SK-N-SH (cell line): Measurements from ENCODE around the gene SLC27A3. TPM values are rescaled to one million over a fixed set of nuclear protein-coding genes. Genes with fewer than 3 reads are reported as not detected.

Experiments used
- CTCF ChIA-PET: fragments of 300-600, 350-600 bp; formaldehyde crosslinking; extraction: SDS; loops from one replicate; lab custom pipeline; 2021; lab: Yijun Ruan, JAX
- POLR2A ChIA-PET: fragments of 350-600 bp; sonication (Branson Sonifier 250); formaldehyde crosslinking; extraction: SDS; loops from one replicate; lab custom pipeline; 2020; ENCODE audit warnings: antibody characterized with exemption, inconsistent platforms; lab: Yijun Ruan, JAX
- DNase-seq: peaks from one replicate; pipeline ENCODE4 v3.0.0; 2012
- H2AFZ ChIP-seq: fragments of 200-600 bp; sonication (generic); 2 replicates; pipeline ENCODE4 v1.8.1; 2016; ENCODE audit warnings: antibody characterized with exemption, mild to moderate bottlenecking, low read depth
- H3F3A ChIP-seq: fragments of 200-600 bp; sonication (generic); replicated peaks from 2 replicates; pipeline ENCODE3; 2016; ENCODE audit warnings: antibody characterized with exemption, mild to moderate bottlenecking; ENCODE audit not compliant: insufficient read depth
- H3K27ac ChIP-seq, 2 experiments: fragments of 200-500 bp in 1 of 2; fragments of 200-600 bp in 1 of 2; sonication (Bioruptor generic) in 1 of 2; sonication (generic), shearing (Covaris generic) in 1 of 2; 2 replicates each; pipeline versions ENCODE4 v1.5.1 to v1.6.1; 2014 to 2016; ENCODE audit warnings: low read depth in 2 of 2, inconsistent platforms in 1 of 2, low read length in 1 of 2, mild to moderate bottlenecking in 1 of 2, mixed read lengths in 1 of 2
- H3K27me3 ChIP-seq: fragments of 200-600 bp; sonication (generic), shearing (Covaris generic); 2 replicates; pipeline ENCODE4 v1.6.1; 2016; ENCODE audit warnings: mixed run types; ENCODE audit not compliant: insufficient read depth
- H3K36me3 ChIP-seq, 2 experiments: fragments of 200-500 bp in 1 of 2; fragments of 200-600 bp in 1 of 2; sonication (Bioruptor generic) in 1 of 2; sonication (generic) in 1 of 2; replicated peaks in 1 of 2; 2 replicates each; pipeline versions ENCODE3 to v1.5.1; 2014 to 2016; ENCODE audit warnings: low read length in 1 of 2, mild to moderate bottlenecking in 1 of 2; ENCODE audit not compliant: insufficient read depth in 2 of 2, control insufficient read depth in 1 of 2
- H3K4me1 ChIP-seq, 2 experiments: fragments of 200-500 bp in 1 of 2; fragments of 200-600 bp in 1 of 2; sonication (Bioruptor generic) in 1 of 2; sonication (generic), shearing (Covaris generic) in 1 of 2; 2 replicates each; pipeline versions ENCODE4 v1.5.1 to v1.6.1; 2014 to 2016; ENCODE audit warnings: low read depth in 1 of 2, low read length in 1 of 2, mixed run types in 1 of 2; ENCODE audit not compliant: insufficient read depth in 2 of 2, control insufficient read depth in 1 of 2
- H3K4me2 ChIP-seq: fragments of 200-600 bp; sonication (generic), shearing (Covaris generic); 2 replicates; pipeline ENCODE4 v1.6.1; 2017; ENCODE audit warnings: mixed run types
- H3K4me3 ChIP-seq, 2 experiments: fragments of 200-500 bp in 1 of 2; fragments of 200-600 bp in 1 of 2; sonication (Bioruptor generic) in 1 of 2; sonication (generic), shearing (Covaris generic) in 1 of 2; 2 replicates each; pipeline versions ENCODE4 v1.5.1 to v1.8.1; 2014 to 2016; ENCODE audit warnings: low read depth in 2 of 2, inconsistent platforms in 1 of 2, low read length in 1 of 2, mild to moderate bottlenecking in 1 of 2, mixed read lengths in 1 of 2, moderate library complexity in 1 of 2
- H3K79me2 ChIP-seq: fragments of 200-600 bp; sonication (generic); 2 replicates; pipeline ENCODE4 v1.8.1; 2017; ENCODE audit warnings: mild to moderate bottlenecking; ENCODE audit not compliant: insufficient read depth
- H3K9ac ChIP-seq: fragments of 200-600 bp; sonication (generic); 2 replicates; pipeline ENCODE4 v1.6.1; 2017; ENCODE audit warnings: mixed run types
- H3K9me2 ChIP-seq: fragments of 200-600 bp; sonication (generic); 2 replicates; pipeline ENCODE4 v1.6.1; 2017; ENCODE audit warnings: mixed run types
- H3K9me3 ChIP-seq: fragments of 200-600 bp; sonication (generic); 2 replicates; pipeline ENCODE4 v1.6.1; 2017; ENCODE audit warnings: mixed run types, mild to moderate bottlenecking, moderate library complexity
- H4K20me1 ChIP-seq: fragments of 200-600 bp; sonication (generic); 2 replicates; pipeline ENCODE4 v1.6.1; 2017; ENCODE audit warnings: mild to moderate bottlenecking, mixed run types; ENCODE audit not compliant: insufficient read depth
- CHD2 ChIP-seq: fragments of 150-350 bp; IDR thresholded peaks from 2 replicates; pipeline ENCODE4 v1.6.1; 2018; ENCODE audit warnings: low read length; ENCODE audit not compliant: partially characterized antibody
- FOSL2 ChIP-seq: IDR thresholded peaks from 2 replicates; pipeline ENCODE4 v1.4.0; 2012; ENCODE audit warnings: low read depth, mild to moderate bottlenecking, moderate library complexity, borderline replicate concordance
- FOXM1 ChIP-seq: IDR thresholded peaks from 2 replicates; pipeline ENCODE4 v1.4.0; 2012; ENCODE audit warnings: low read depth, mild to moderate bottlenecking
- GATA2 ChIP-seq: sonication (generic); formaldehyde crosslinking; IDR thresholded peaks from 2 replicates; pipeline ENCODE4 v1.5.0; 2020; ENCODE audit warnings: mild to moderate bottlenecking, missing genetic modification reagents
- JUND ChIP-seq: IDR thresholded peaks from 2 replicates; pipeline ENCODE4 v1.4.0; 2012
- MEF2A ChIP-seq: IDR thresholded peaks from 2 replicates; pipeline ENCODE4 v1.4.0; 2012; ENCODE audit warnings: low read depth, borderline replicate concordance
- RAD21 ChIP-seq: IDR thresholded peaks from 2 replicates; pipeline ENCODE4 v1.6.1; 2012; ENCODE audit warnings: mild to moderate bottlenecking, low read length
- RCOR1 ChIP-seq: fragments of 150-350 bp; IDR thresholded peaks from 2 replicates; pipeline ENCODE4 v1.6.1; 2017; ENCODE audit warnings: antibody characterized with exemption, low read length
- RFX5 ChIP-seq: IDR thresholded peaks from 2 replicates; pipeline ENCODE4 v1.6.1; 2012; ENCODE audit warnings: mild to moderate bottlenecking, improper control_type of control experiment, low read length
- SIN3A ChIP-seq: IDR thresholded peaks from 2 replicates; pipeline ENCODE4 v1.6.1; 2012; ENCODE audit warnings: low read depth, mild to moderate bottlenecking, low read length, moderate library complexity, borderline replicate concordance
- SMC3 ChIP-seq: IDR thresholded peaks from 2 replicates; pipeline ENCODE4 v1.6.1; 2012; ENCODE audit warnings: low read depth, low read length, improper control_type of control experiment
- TAF1 ChIP-seq: IDR thresholded peaks from 2 replicates; pipeline ENCODE4 v1.6.1; 2012; ENCODE audit warnings: low read depth, mild to moderate bottlenecking, low read length, moderate library complexity, borderline replicate concordance
- TEAD4 ChIP-seq: IDR thresholded peaks from 2 replicates; pipeline ENCODE4 v1.4.0; 2012; ENCODE audit warnings: mild to moderate bottlenecking, borderline replicate concordance; ENCODE audit not compliant: insufficient read depth
- WGBS: methylation state at CpG from one replicate; pipeline ENCODE4 v1.1.6; 2017; ENCODE audit warnings: low lambda C conversion rate; 5-methylcytosine and 5-hydroxymethylcytosine counted together
- polyA plus RNA-seq, 3 experiments: library from polyadenylated mRNA; depleted of rRNA; stranded (reverse); fragments of >200 nt; gene quantifications; 2 replicates each; pipeline ENCODE4 v1.2.3, GENCODE V29; 2012
- TF ChIP-seq, protein P1 (sequence below): fragments of 200-600 bp; sonication (generic); IDR thresholded peaks from 2 replicates; pipeline ENCODE4 v1.6.1; 2017; ENCODE audit warnings: antibody characterized with exemption, mild to moderate bottlenecking, moderate library complexity
- TF ChIP-seq, protein P2 (sequence below): fragments of 150-350 bp; IDR thresholded peaks from 2 replicates; pipeline ENCODE4 v1.6.1; 2016; ENCODE audit warnings: mild to moderate bottlenecking, low read depth, low read length
- TF ChIP-seq, protein P3 (sequence below): fragments of 150-350 bp; IDR thresholded peaks from 2 replicates; pipeline ENCODE4 v1.6.1; 2017; ENCODE audit warnings: antibody characterized with exemption, low read length, low read depth, borderline replicate concordance

SLC27A3 gene
- polyA plus RNA-seq, 1 of the 3 experiments (the other 2 are of a cell fraction) = 9.0 TPM

DNA sequence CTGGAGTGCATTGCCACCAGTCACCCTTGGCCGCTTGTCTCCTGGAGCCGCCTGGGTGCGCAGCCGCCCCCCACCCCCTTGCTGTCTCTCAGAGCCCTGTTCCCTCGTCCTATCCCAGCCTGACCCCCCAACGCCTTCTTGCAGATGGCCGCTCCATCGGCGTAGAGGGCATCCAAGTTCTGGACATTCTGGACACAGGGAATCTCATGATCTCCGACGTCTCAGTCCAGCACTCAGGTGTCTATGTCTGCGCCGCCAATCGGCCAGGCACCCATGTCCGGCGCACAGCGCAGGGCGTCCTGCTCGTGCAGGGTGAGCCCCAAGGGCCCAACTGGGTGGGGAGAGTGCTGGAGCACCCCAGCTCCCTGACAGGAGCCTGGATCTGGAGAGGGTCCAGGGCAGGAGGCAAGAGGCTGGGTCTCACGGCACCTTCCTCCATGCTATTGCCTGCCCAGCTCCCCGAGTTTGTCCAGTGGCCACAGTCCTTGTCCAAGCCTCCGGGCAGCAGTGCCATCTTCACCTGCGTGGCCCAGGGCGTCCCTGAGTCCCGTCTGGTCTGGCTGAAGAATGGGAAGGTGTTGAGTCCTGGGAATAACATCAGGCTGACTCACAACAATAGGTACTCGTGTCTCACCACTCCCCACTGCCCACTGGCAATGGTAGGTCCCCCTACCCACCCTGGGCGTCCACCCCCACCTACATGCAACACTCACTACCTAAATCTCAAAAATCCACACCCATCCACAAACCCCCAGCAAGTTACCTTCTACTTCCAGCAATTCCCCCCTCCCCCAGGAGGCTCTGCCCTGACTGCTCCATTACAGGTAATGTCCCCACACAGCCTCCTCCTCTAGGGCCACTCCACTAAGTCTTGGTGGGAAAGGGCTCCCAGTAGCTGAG, 24.6 kb downstream of the SLC27A3 start:
- H3K27me3 ChIP-seq = no peaks in the 10 kb centered on the region
- no peaks in the 10 kb centered on the region for H4K20me1 ChIP-seq
- WGBS = 99% methylated on average over 17 of the region's 27 CpGs
- ChIA-PET CTCF (interaction anchor here (0.8 to 4.2 kb wide), 7 partner anchors 12 to 187 kb away, joined by 3 to 61 read pairs (median 6); partner anchors contain the start of gene RAB13), POLR2A (no interaction called here)
- no peak overlapping the region for H3K4me3 ChIP-seq
- H3F3A ChIP-seq = no peaks in the 10 kb centered on the region
- H3K4me2 ChIP-seq = no peak overlapping the region
- H3K9me2 ChIP-seq = no peaks in the 10 kb centered on the region
- no peaks in the 10 kb centered on the region for H3K79me2 ChIP-seq
- H3K9me3 ChIP-seq = no peaks in the 10 kb centered on the region
- H3K4me1 ChIP-seq = peaks cover 0 to 5% of the 10 kb centered on the region in 2 experiments; a peak in 1 of 4 replicates
- no peak overlapping the region for H2AFZ ChIP-seq
- H3K9ac ChIP-seq = no peak overlapping the region
- no peak overlapping the region for H3K27ac ChIP-seq
- TF ChIP-seq FOSL2 = no peak
- TF ChIP-seq JUND = no peak
- TF ChIP-seq FOXM1 = no peak
- no peak for TF ChIP-seq RCOR1
- TF ChIP-seq RFX5 = no peak
- TF ChIP-seq SIN3A = no peak
- TF ChIP-seq TAF1 = no peak
- no peak for TF ChIP-seq CHD2
- no peak for TF ChIP-seq GATA2
- TF ChIP-seq, protein P1, sequence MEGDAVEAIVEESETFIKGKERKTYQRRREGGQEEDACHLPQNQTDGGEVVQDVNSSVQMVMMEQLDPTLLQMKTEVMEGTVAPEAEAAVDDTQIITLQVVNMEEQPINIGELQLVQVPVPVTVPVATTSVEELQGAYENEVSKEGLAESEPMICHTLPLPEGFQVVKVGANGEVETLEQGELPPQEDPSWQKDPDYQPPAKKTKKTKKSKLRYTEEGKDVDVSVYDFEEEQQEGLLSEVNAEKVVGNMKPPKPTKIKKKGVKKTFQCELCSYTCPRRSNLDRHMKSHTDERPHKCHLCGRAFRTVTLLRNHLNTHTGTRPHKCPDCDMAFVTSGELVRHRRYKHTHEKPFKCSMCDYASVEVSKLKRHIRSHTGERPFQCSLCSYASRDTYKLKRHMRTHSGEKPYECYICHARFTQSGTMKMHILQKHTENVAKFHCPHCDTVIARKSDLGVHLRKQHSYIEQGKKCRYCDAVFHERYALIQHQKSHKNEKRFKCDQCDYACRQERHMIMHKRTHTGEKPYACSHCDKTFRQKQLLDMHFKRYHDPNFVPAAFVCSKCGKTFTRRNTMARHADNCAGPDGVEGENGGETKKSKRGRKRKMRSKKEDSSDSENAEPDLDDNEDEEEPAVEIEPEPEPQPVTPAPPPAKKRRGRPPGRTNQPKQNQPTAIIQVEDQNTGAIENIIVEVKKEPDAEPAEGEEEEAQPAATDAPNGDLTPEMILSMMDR = no peak
- no peak for TF ChIP-seq MEF2A
- TF ChIP-seq TEAD4 = no peak
- TF ChIP-seq RAD21 = no peak
- TF ChIP-seq, protein P2, sequence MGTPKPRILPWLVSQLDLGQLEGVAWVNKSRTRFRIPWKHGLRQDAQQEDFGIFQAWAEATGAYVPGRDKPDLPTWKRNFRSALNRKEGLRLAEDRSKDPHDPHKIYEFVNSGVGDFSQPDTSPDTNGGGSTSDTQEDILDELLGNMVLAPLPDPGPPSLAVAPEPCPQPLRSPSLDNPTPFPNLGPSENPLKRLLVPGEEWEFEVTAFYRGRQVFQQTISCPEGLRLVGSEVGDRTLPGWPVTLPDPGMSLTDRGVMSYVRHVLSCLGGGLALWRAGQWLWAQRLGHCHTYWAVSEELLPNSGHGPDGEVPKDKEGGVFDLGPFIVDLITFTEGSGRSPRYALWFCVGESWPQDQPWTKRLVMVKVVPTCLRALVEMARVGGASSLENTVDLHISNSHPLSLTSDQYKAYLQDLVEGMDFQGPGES = no peak
- no peak for TF ChIP-seq SMC3
- TF ChIP-seq, protein P3, sequence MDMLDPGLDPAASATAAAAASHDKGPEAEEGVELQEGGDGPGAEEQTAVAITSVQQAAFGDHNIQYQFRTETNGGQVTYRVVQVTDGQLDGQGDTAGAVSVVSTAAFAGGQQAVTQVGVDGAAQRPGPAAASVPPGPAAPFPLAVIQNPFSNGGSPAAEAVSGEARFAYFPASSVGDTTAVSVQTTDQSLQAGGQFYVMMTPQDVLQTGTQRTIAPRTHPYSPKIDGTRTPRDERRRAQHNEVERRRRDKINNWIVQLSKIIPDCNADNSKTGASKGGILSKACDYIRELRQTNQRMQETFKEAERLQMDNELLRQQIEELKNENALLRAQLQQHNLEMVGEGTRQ = no peak
- TF ChIP-seq, all 33 proteins: peak for 0
- no peak for DNase-seq
- H3K36me3 ChIP-seq = peaks cover 0 to 7% of the 10 kb centered on the region in 2 experiments
